ENCODE measurements around the gene AFF1.

AFF1 gene

DNA sequence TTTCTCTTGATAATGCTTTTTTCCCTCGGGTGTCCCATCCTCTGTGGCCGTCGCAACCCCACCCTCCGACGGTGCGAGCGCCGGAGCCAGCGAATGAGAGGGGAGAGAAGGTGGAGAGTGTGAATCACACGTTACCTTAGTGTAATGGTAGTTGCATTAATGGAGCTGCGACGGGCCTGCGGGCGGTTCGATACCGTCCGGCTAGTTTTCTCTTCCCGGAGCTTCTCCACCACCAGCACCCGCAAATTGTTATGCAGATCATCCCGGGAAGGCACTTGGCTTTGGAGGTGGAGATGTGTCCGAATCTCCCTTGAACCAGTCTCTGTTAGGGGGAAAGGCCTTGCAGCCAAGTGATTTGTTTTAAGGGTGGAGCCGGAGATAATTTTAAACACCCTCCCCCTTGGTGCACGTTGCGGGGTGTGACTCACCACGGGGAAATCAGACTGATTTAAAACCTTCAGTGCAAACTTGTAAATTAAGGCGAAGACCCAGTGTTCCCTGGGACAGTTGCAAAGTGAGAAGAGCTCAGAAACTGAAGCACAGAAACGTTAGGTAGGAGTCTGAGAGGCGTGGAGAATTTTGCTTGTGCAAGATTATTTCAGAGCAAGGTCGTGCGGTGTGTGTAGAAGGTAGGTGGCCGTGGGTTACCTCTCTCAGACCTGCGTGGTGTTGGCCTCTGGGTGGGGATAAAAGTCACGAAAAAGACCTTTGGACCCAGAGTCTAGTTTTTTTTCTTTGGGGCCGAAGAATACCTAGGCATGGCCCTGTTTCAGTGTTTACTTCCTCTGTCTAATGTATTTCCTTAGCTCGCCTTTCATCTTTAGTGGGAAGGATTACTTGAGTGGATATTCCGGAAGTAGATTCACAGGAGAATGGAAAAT, 1.3 kb downstream of the AFF1 start:
- peak; percentile 6 for FAIRE-seq
- peak; percentile 27; the same call in 1 of the 2 replicates for TF ChIP-seq POLR2A (IDR thresholded peaks at IDR 0.05; ENCODE audit: low read depth, low read length)
- peak; percentile 35 for DNase-seq (ENCODE audit: insufficient read length, low spot score)

DNA sequence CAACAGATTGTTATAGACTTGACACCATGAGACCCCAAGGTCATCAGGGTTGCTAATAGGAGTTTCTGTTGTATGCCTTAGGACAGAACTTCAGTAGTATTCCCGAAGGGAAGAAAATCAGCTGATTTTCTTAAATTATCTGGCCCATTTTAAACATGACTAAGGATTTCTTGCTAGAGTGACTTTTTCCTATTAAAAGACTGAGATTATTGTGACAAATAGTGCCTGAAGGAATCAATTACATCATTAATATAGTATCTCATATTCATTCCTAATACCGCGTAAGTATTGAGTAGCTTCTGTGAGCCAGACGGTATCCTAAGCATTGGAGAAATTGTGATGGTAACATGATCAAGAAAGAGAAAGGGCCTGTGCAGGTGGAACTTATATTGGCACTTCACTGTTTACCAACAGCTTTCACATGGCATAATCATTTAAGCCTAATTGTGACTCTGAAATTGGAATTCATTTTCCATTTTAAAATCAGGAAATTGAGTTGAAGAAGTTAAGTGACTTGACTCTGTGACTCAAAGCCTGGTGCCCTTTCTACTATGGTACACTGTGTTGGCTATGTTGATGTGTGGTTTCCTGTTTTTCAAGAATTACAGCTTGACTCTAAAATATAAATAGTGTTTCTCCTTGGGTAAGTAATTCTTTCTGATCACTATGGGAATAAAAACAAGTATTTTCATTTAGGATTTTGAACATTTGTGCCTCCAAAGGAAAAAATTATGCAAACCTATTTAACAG, 4.1 kb downstream of the AFF1 start:
- FAIRE-seq (no peak), DNase-seq (ENCODE audit: insufficient read length, low spot score) (no peak)
- TF ChIP-seq POLR2A (IDR thresholded peaks at IDR 0.05; ENCODE audit: low read depth, low read length), result no peak

DNA sequence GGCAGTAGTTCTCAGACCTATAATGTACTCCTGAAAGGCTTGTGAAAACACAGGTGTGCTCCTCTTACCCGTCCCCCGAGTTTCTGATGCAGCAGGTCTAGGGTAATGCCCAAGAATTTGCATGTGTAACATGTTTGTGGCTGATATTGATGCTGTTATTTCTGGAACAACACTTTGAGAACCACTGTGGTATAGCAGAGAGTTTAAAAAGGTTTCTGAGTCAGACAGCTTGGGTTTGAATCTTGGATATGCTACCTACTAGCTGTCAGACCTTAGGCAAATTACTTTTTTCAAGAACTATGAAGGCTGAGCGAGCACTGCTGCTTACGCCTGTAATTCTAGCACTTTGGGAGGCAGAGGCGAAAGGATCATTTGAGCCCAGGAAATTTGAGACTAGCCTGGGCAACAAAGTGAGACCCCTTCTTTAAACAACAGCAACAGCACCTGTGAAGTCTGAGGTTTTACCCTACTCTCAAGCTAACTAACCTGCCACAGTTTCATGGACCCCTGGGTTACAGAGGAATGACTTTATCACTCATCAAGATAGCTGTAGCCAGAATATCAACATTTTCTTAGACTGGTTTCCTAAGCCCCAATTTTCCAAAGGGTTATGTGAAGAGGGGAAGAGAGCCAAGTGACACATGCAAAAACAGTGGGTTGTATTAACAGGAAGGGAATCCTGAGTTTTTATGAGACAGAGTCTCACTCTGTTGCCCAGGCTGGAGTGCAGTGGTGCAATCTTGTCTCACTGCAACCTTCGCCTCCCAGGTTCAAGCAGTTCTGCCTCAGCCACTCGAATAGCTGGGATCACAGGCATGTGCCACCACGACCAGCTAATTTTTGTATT, 5.1 kb downstream of the AFF1 start:
- no peak for TF ChIP-seq POLR2A (IDR thresholded peaks at IDR 0.05; ENCODE audit: low read depth, low read length)
- FAIRE-seq, result no peak
- DNase-seq (ENCODE audit: insufficient read length, low spot score), result no peak

DNA sequence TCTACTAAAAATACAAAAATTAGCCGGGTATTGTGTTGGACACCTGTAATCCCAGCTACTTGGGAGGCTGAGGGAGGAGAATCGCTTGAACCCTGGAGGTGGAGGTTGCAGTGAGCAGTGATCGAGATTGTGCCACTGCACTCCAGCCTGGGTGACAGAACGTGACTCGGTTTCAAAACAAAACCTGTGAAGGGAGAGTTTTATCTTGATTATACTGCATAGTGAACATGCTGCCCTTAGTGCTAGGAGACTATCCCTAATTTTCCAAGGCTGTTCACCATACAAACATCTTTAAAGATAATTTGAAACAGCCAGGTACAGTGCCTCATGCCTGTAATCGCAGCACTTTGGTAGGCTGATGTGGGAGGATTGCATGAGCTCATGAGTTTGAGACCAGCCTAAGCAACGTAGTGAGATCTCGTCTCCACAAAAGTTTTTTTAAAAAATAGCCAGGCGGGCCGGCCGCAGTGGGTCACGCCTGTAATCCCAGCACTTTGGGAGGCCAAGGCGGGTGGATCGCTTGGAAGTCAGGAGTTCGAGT, 6.2 kb downstream of the AFF1 start:
- no peak for FAIRE-seq
- TF ChIP-seq POLR2A (IDR thresholded peaks at IDR 0.05; ENCODE audit: low read depth, low read length), result no peak
- no peak for DNase-seq (ENCODE audit: insufficient read length, low spot score)

DNA sequence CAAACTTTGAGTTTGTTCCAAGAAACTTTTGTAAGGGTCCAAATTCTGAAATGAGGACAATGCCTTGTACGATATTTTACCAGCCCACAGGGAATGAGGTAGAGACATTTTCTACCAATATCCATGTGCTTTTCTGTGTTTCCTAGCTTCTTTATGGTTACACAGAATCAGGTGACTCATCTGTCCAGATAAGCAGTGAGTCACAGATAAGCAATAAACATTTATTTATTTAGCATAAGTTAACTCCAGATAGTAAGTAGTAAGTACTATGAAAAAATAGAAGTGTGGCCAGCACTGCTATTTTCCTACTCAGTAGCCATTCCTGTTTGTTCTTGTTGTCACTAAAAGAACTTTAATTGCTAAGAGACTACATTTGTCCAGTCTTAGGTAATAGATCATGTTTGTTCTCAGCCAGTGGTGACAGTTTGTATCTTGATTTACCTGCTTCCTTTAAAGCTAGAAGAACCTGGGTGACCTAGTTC, 7.4 kb downstream of the AFF1 start:
- no peak for FAIRE-seq
- no peak for TF ChIP-seq POLR2A (IDR thresholded peaks at IDR 0.05; ENCODE audit: low read depth, low read length)
- DNase-seq (ENCODE audit: insufficient read length, low spot score), result no peak

DNA sequence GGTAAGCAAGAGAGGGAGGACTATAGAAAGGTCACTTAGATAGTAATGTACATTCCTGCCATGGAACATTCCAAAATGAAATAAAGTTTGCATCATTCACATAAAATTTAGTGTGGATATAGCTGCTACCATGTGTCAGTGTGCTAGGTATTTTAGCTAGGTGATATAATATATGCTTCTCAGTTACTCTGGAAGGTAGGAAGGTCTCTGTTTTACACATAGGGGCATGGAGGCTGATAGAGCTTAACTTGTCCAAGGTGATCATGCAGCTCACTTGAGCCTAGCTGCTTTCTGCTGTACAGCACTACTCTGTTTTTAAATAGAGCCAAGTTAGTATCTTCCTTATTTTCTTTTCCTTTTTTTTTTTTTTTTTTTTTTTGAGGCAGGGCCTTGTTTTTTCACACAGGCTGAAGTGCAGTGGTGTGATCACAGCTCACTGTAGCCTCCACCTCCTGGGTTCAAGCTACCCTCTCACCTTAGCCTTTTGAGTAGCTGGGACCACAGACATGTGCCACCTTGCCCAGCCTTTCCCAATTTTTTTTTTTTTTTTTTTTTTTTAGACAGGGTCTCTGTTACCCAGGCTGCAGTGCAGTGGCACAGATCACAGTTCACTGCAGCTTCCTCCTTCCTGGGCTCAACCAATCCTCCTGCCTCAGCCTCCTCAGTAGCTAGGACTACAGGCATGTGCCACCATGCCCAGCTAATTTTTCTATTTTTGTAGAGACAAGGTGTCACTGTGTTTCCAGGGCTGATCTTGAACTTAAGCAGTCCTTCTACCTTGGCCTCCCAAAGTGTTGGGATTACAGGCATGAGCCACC, 10.4 kb downstream of the AFF1 start:
- FAIRE-seq (no peak), DNase-seq (ENCODE audit: insufficient read length, low spot score) (no peak)
- TF ChIP-seq POLR2A (IDR thresholded peaks at IDR 0.05; ENCODE audit: low read depth, low read length), result no peak

DNA sequence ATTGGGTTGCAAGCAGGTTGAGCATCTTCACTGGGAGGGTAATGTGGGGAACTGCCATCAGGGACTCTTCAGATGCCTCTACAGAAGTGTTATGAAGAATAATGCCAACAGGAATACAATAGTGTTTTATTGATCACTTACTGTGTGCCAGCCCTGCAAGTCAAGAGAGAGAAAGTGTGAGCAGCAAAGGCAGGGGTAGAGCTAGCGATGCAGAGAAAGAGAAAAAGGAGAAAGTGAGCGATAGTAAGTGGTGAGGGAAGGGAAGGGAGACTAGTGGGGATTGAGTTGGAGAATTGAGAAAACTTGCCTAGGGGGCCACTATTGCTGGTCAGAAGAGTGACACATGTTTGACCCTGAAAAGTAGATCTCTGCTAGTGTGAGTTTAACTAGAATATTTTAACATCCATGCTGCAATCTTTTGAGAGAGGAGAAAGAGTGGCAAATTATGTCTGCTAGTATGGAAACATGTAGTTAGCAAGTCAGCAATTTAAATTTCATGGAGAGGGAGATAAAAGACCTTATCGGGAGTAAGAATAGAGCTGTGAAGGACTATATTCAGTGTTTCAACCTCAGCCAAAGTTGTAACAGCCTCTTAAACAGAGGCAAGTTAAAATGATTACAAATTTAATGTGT, 12.2 kb downstream of the AFF1 start:
- DNase-seq (ENCODE audit: insufficient read length, low spot score), result no peak
- FAIRE-seq, result no peak
- TF ChIP-seq POLR2A (IDR thresholded peaks at IDR 0.05; ENCODE audit: low read depth, low read length), result no peak

DNA sequence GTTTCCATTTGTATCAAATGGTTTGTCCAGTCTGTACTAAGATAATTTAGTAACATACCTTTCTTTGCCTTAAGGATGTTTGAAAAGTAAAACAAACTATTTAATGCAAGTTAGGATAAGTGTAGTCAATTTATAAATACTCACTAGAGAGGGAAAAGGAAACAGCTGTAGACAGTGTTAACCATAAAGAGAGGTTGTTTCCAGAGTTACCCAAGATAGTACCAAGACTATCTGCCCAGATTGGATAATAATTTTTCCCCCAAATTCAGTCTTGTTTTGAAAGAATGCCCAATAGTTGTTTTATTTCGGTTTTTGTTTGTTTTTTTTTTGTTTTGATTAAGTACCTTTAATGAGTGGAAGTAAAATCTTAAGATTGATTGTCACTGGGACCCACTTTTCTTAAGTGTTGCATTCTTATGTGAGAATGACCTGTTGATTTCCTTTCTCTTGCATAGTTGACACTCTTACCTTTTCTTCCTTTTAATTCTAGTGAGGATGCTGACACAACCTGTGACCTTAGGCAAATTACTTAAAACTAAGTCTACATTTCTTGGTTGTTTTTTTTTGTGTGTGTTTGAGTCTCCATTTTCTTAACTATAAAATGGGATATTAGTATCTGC, 12.8 kb downstream of the AFF1 start:
- TF ChIP-seq POLR2A (IDR thresholded peaks at IDR 0.05; ENCODE audit: low read depth, low read length), result no peak
- no peak for FAIRE-seq

DNA sequence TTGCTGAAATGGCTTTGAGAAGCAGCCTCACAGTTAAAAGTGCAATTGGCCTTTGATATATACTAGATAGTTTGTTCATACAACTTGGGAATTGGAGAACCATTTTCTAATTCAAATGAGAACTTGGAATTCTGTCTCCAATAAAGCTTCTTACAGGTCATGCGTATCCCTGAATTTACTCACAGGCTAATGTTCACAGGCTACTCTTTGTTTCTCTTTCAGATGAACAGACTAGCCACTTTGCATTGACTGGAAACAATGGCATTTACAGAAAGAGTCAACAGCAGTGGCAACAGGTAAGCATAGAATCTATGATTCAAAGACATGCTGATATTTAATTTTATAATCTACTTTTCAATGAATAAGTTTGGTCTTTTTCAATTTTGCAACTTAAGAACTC, 13.5 kb downstream of the AFF1 start:
- no peak for DNase-seq (ENCODE audit: insufficient read length, low spot score)
- no peak for FAIRE-seq

More for the DNA sequence above, 12.8 kb downstream of the AFF1 start:
- DNase-seq (ENCODE audit: insufficient read length, low spot score), result no peak

DNA sequence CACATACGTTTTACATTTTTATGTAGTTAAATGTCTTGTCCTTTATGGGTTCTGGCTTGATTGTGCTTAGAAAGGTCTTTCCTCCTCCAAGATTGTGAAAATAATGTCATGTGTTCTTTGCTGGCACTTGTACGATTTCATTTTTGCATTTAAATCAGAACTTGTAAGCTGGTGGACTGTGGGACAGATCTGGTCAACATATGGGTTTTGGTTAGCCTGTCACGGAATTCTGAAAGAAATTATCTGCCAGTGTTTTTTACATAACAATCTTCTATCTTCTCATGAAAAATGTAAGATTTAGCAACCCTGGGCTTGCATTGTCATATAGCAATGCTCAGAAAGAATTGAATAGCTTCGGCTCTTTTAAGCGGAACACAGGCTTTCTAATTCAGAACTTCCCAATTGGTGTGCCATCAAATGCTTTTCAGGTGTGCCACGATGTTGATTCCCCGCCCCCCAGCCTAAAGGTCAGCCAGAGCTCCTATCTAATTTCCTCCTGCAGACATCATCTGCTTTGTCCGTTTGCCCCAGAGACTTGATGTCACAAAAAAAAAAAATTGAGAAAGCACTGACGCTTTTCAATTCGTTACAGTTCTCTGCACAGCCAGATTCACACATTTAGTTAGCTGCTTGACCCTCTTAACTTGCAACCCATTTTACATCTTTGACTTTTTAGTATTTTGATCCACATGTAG, 16.2 kb downstream of the AFF1 start:
- TF ChIP-seq POLR2A (IDR thresholded peaks at IDR 0.05; ENCODE audit: low read depth, low read length), result no peak
- no peak for FAIRE-seq
- DNase-seq (ENCODE audit: insufficient read length, low spot score), result no peak

More for the DNA sequence above, 13.5 kb downstream of the AFF1 start:
- no peak for TF ChIP-seq POLR2A (IDR thresholded peaks at IDR 0.05; ENCODE audit: low read depth, low read length)

DNA sequence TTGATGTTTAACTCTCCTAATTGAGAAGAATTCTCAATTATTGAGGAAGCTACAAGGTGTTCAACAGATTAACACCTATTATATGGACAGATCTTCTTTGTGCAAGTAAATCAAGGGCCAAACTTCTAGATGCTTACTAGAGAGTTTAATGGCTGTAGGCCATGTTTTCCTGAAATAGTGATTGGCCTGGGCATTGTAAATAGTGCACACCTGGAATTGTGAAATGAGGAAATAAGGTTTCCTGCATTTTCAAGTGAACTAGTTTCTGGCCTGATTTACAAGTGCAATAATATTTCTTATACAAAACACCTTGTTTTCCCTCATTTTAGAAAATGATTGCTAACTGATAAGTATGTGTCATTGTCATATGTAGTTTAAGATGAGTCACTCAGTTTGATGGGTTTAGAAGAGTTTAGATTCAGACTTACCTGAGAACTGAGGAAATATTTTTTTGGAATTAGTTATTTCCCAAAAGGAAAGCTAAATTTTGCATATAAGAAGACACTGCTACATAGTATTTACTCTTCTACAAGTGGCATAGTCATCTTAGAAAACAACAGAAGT, 21.2 kb downstream of the AFF1 start:
- TF ChIP-seq POLR2A (IDR thresholded peaks at IDR 0.05; ENCODE audit: low read depth, low read length), result no peak
- DNase-seq (ENCODE audit: insufficient read length, low spot score), result no peak
- FAIRE-seq, result no peak

Data from H54 (cell line).